Right cardiac atrium (tissue), 5 donors: ENCODE measurements around the gene PCDHGC5. TPM values are rescaled to one million over a fixed set of nuclear protein-coding genes. Genes with fewer than 3 reads are reported as not detected.

Experiments
- ATAC-seq, 2 donors: fragments of 200-7000 bp; cut with Tn5 transposase; one replicate each; pipeline versions ENCODE4 v1.8.0 to v1.9.1; 2020; ENCODE audit warnings: moderate library complexity in 2 of 2, mild to moderate bottlenecking in 1 of 2
- DNase-seq, 3 donors: peaks; one replicate each; pipeline ENCODE4 v3.0.0-alpha.2; 2020
- H3K27ac ChIP-seq: one replicate; pipeline ENCODE4 v1.5.1; 2013; ENCODE audit warnings: mild to moderate bottlenecking, low read length, control low read depth, moderate library complexity
- H3K27me3 ChIP-seq: one replicate; pipeline ENCODE4 v1.6.1; 2013; ENCODE audit not compliant: control insufficient read depth, insufficient read depth
- H3K4me1 ChIP-seq: one replicate; pipeline ENCODE4 v1.6.1; 2013; ENCODE audit warnings: low read length; ENCODE audit not compliant: control insufficient read depth, insufficient read depth
- H3K4me3 ChIP-seq: one replicate; pipeline ENCODE4 v1.5.1; 2013; ENCODE audit warnings: low read length, control low read depth
- H3K9me3 ChIP-seq: one replicate; pipeline ENCODE4 v1.6.1; 2013; ENCODE audit warnings: low read length; ENCODE audit not compliant: control insufficient read depth
- WGBS: extraction: QIAGEN DNeasy Blood & Tissue Kit; methylation state at CpG from one replicate; pipeline ENCODE4 v1.1.7; 2013; 5-methylcytosine and 5-hydroxymethylcytosine counted together
- intact Hi-C, 4 donors: fragments of 100-400 bp; cut with DNase I; formaldehyde crosslinking; loops; one replicate each; pipeline versions ENCODE4 v1.11.0 to v1.14.0; 2022 to 2023
- polyA plus RNA-seq: library from polyadenylated mRNA; stranded (reverse); fragments of 200-250 nt; gene quantifications from one replicate; pipeline ENCODE4 v1.2.3, GENCODE V29; 2013
- total RNA-seq, 4 donors: library from RNA; stranded (reverse); fragmentation: NEBNext Ultra II Directional; extraction: Animal tissue kit (Norgen Biotek cat#: 25700); gene quantifications; one replicate each; pipeline ENCODE4 v1.2.1, GENCODE V29; 2021
- donor health status: healthy with polysubstance abuse.
- donor health status: DM: no; HTN: yes; CAD: no.
- donor health status: DM: no; HTN: no; CAD: no.
- donor health status: DM: no; HTN: yes; CAD: no; lungs with severe emphysema.
- donor health status: DM: yes; HTN: yes; CAD: no.

Gene PCDHGC5
- total and polyA plus RNA-seq, 5 donors: 1.4 to 2.3 (median 1.4) TPM

- peak overlapping the region; percentile 66 for H3K27ac ChIP-seq
- peak; percentile 69 to 80 (median 77) for DNase-seq
- 48% methylated on average over 11 of the region's 11 CpGs for WGBS
- H3K9me3 ChIP-seq: no peaks in the 10 kb centered on the region
- no peak overlapping the region for H3K4me3 ChIP-seq
- no peaks in the 10 kb centered on the region for H3K27me3 ChIP-seq
- peaks cover 9% of the 10 kb centered on the region for H3K4me1 ChIP-seq
- intact Hi-C loops: no loop called here
- peak; percentile 41 to 49 for ATAC-seq
Measured at GRCh38 chr5:141507387-141508091, 18.7 kb downstream of the PCDHGC5 start.

GRCh38 chr5:141508440-141508797 lies 19.5 kb downstream of the PCDHGC5 start:
- peak; percentile 5 to 27 for ATAC-seq
- intact Hi-C loops: no loop called here
- DNase-seq: peak in 1 of 3 donors; percentile 40
- Histone ChIP-seq H3K4me3 (peak overlapping the region; percentile 5), H3K9me3 (no peaks in the 10 kb centered on the region), H3K27me3 (no peaks in the 10 kb centered on the region), H3K4me1 (peaks cover 9% of the 10 kb centered on the region), H3K27ac (peak overlapping the region; percentile 37)
- WGBS: 32% methylated on average over 9 of the region's 9 CpGs

- H3K27me3 ChIP-seq: no peaks in the 10 kb centered on the region
- intact Hi-C loops: no loop called here
- peak overlapping the region; percentile 5 for H3K4me3 ChIP-seq
- ATAC-seq: peak; percentile 80
- 30% methylated on average over 23 of the region's 23 CpGs for WGBS
- no peaks in the 10 kb centered on the region for H3K9me3 ChIP-seq
- peaks cover 10% of the 10 kb centered on the region for H3K4me1 ChIP-seq
- H3K27ac ChIP-seq: peak overlapping the region; percentile 37
- DNase-seq: peak; percentile 86 to 89 (median 89)
Measured at GRCh38 chr5:141508798-141509611, 20.1 kb downstream of the PCDHGC5 start.

GRCh38 chr5:141510160-141510559 lies 21.3 kb downstream of the PCDHGC5 start:
- H3K27me3 ChIP-seq: no peaks in the 10 kb centered on the region
- H3K9me3 ChIP-seq: no peaks in the 10 kb centered on the region
- no peak overlapping the region for H3K4me3 ChIP-seq
- H3K27ac ChIP-seq: no peak overlapping the region
- peaks cover 17% of the 10 kb centered on the region for H3K4me1 ChIP-seq
- ATAC-seq (no peak), DNase-seq (peak in 1 of 3 donors; percentile 24)
- intact Hi-C loops: no loop called here
- WGBS: 91% methylated on average over 9 of the region's 9 CpGs

GRCh38 chr5:141510850-141511601 lies 22.1 kb downstream of the PCDHGC5 start:
- intact Hi-C loops: no loop called here
- no peak overlapping the region for H3K27ac ChIP-seq
- H3K9me3 ChIP-seq: no peaks in the 10 kb centered on the region
- ATAC-seq (no peak), DNase-seq (peak in 2 of 3 donors; percentile 42 to 68)
- H3K27me3 ChIP-seq: no peaks in the 10 kb centered on the region
- WGBS: 91% methylated on average over 14 of the region's 14 CpGs
- peaks cover 19% of the 10 kb centered on the region for H3K4me1 ChIP-seq
- no peak overlapping the region for H3K4me3 ChIP-seq

- WGBS: 67% methylated on average over 4 of the region's 4 CpGs
- ATAC-seq (no peak), DNase-seq (peak in 1 of 3 donors; percentile 6)
- Histone ChIP-seq H3K4me3 (no peak overlapping the region), H3K4me1 (peaks cover 23% of the 10 kb centered on the region), H3K27ac (no peak overlapping the region), H3K9me3 (no peaks in the 10 kb centered on the region), H3K27me3 (no peaks in the 10 kb centered on the region)
- intact Hi-C loops: no loop called here
Measured at GRCh38 chr5:141511771-141512325, 23.0 kb downstream of the PCDHGC5 start.

- intact Hi-C loops: no loop called here
- Histone ChIP-seq H3K27me3 (no peaks in the 10 kb centered on the region), H3K27ac (no peak overlapping the region), H3K9me3 (no peaks in the 10 kb centered on the region), H3K4me1 (peaks cover 21% of the 10 kb centered on the region), H3K4me3 (peak overlapping the region; percentile 57)
- ATAC-seq (peak in 1 of 2 donors; percentile 9), DNase-seq (peak; percentile 80 to 94 (median 91))
- WGBS: 13% methylated on average over 28 of the region's 28 CpGs
Measured at GRCh38 chr5:141512390-141512910, 23.6 kb downstream of the PCDHGC5 start.

GRCh38 chr5:141512911-141513626 lies 24.2 kb downstream of the PCDHGC5 start:
- peak; percentile 15 for ATAC-seq
- peaks cover 21% of the 10 kb centered on the region for H3K4me1 ChIP-seq
- H3K9me3 ChIP-seq: no peaks in the 10 kb centered on the region
- H3K4me3 ChIP-seq: peak overlapping the region; percentile 57
- peak in 2 of 3 donors; percentile 74 to 80 for DNase-seq
- H3K27me3 ChIP-seq: no peaks in the 10 kb centered on the region
- peak overlapping the region; percentile 61 for H3K27ac ChIP-seq
- intact Hi-C loops: no loop called here
- 2% methylated on average over 43 of the region's 43 CpGs for WGBS

- Histone ChIP-seq H3K27ac (peak overlapping the region; percentile 61), H3K4me1 (peaks cover 23% of the 10 kb centered on the region), H3K9me3 (no peaks in the 10 kb centered on the region), H3K4me3 (peak overlapping the region; percentile 57), H3K27me3 (no peaks in the 10 kb centered on the region)
- DNase-seq (peak; percentile 82 to 92 (median 92)), ATAC-seq (peak; percentile 66 to 69)
- 5% methylated on average over 29 of the region's 29 CpGs for WGBS
- intact Hi-C loops: no loop called here
Measured at GRCh38 chr5:141513627-141514329, 24.9 kb downstream of the PCDHGC5 start.
